ENCODE results near the gene CFAP74.

- TF ChIP-seq CTCF (IDR thresholded peaks at IDR 0.05; ENCODE audit: extremely low read depth in 1 of 2, insufficient read depth in 1 of 2, low read depth in 1 of 2, low read length in 2 of 2) (no peak), GATA2 (IDR thresholded peaks at IDR 0.05; ENCODE audit: insufficient read depth, insufficient read length, low read depth, low read length) (no peak), JUN (IDR thresholded peaks at IDR 0.05; ENCODE audit: borderline replicate concordance, insufficient read depth, insufficient read length, low read depth) (no peak), POLR2AphosphoS5 (IDR thresholded peaks at IDR 0.05; ENCODE audit: insufficient read depth, low read depth, low read length) (no peak), POLR2A (IDR thresholded peaks at IDR 0.05; ENCODE audit: low read depth, low read length) (no peak), MYC (IDR thresholded peaks at IDR 0.05; ENCODE audit: low read depth, low read length) (no peak), EZH2 (IDR thresholded peaks at IDR 0.05; ENCODE audit: borderline replicate concordance, low read depth, low read length, severe bottlenecking) (no peak)
- TF ChIP-seq, protein P1, sequence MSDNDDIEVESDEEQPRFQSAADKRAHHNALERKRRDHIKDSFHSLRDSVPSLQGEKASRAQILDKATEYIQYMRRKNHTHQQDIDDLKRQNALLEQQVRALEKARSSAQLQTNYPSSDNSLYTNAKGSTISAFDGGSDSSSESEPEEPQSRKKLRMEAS (IDR thresholded peaks at IDR 0.05; ENCODE audit: insufficient read depth, insufficient read length), result no peak
Observed at GRCh38 chr1:1926886-1927660, 76.5 kb downstream of the CFAP74 start.

Measured in endothelial cell of umbilical vein (primary cell).